ENCODE data around the gene NCAPD2.

DNA sequence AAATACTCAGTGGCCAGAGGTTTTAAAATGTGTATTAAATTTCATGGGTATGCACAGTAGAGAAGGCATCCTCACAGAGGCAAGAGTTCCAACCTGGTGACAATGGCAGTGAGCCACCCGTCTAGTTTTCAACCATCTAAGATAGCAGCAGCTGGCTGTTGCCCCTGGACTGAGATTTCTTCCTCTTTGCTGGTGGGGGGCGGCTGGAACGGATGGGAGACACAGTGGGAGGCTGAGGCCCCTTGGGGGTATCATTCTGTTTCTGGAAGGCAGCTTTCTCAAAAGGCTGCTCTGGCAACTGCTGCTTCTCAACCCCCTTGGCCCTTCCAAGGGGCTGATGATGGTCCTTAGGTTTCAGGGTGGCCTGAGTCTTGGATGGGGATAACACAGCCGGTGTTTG lies 63.0 kb downstream of the NCAPD2 start:
- TF ChIP-seq, protein P1, sequence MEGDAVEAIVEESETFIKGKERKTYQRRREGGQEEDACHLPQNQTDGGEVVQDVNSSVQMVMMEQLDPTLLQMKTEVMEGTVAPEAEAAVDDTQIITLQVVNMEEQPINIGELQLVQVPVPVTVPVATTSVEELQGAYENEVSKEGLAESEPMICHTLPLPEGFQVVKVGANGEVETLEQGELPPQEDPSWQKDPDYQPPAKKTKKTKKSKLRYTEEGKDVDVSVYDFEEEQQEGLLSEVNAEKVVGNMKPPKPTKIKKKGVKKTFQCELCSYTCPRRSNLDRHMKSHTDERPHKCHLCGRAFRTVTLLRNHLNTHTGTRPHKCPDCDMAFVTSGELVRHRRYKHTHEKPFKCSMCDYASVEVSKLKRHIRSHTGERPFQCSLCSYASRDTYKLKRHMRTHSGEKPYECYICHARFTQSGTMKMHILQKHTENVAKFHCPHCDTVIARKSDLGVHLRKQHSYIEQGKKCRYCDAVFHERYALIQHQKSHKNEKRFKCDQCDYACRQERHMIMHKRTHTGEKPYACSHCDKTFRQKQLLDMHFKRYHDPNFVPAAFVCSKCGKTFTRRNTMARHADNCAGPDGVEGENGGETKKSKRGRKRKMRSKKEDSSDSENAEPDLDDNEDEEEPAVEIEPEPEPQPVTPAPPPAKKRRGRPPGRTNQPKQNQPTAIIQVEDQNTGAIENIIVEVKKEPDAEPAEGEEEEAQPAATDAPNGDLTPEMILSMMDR (IDR thresholded peaks at IDR 0.05; ENCODE audit: extremely low read depth in 1 of 2, insufficient read depth in 1 of 2, low read depth in 1 of 2, low read length in 2 of 2): no peak
- no peak for TF ChIP-seq POLR2AphosphoS5 (IDR thresholded peaks at IDR 0.05; ENCODE audit: insufficient read depth, low read depth, low read length)
- no peak for TF ChIP-seq POLR2A (IDR thresholded peaks at IDR 0.05; ENCODE audit: low read depth, low read length)
- no peak for TF ChIP-seq JUN (IDR thresholded peaks at IDR 0.05; ENCODE audit: borderline replicate concordance, insufficient read depth, insufficient read length, low read depth)

Measured in endothelial cell of umbilical vein (primary cell).